H1 (cell line): ENCODE results near the gene NFIA. TPM values are rescaled to one million over a fixed set of nuclear protein-coding genes. Genes with fewer than 3 reads are reported as not detected.

Experiments
- CTCF ChIA-PET: fragments of 300-600 bp; sonication (Branson Sonifier 250); formaldehyde crosslinking; loops from one replicate; lab custom pipeline; 2021; ENCODE audit not compliant: partially characterized antibody; lab: Charles Lee
- POLR2A ChIA-PET: fragments of 300-600 bp; sonication (Branson Sonifier 250); formaldehyde crosslinking; loops from one replicate; lab custom pipeline; 2021; ENCODE audit warnings: inconsistent platforms; ENCODE audit not compliant: partially characterized antibody; lab: Charles Lee
- DNase-seq, 2 experiments: peaks; one replicate each; pipeline versions ENCODE4 v3.0.0 to v3.0.0-alpha.2; 2010 to 2022; ENCODE audit warnings: low spot score in 2 of 2, low read depth in 1 of 2, mixed read lengths in 1 of 2
- FAIRE-seq: peaks from 2 replicates; lab custom pipeline; 2011; peaks lifted over from hg19 to GRCh38; lab: Jason Lieb, UNC
- H2AFZ ChIP-seq: 2 replicates; pipeline ENCODE4 v1.8.1; 2012; ENCODE audit warnings: low read length, inconsistent platforms
- H2AK5ac ChIP-seq: 2 replicates; pipeline ENCODE4 v1.6.1; 2013; ENCODE audit warnings: low read depth, low read length
- H2BK120ac ChIP-seq: replicated peaks from 2 replicates; pipeline ENCODE3; 2013; ENCODE audit warnings: low read depth, low read length, inconsistent platforms
- H2BK12ac ChIP-seq: 2 replicates; pipeline ENCODE4 v1.6.1; 2013; ENCODE audit warnings: low read depth, low read length
- H2BK15ac ChIP-seq: 2 replicates; pipeline ENCODE4 v1.6.1; 2013; ENCODE audit warnings: low read length
- H2BK20ac ChIP-seq: 2 replicates; pipeline ENCODE4 v1.6.1; 2013; ENCODE audit warnings: low read length
- H2BK5ac ChIP-seq: 2 replicates; pipeline ENCODE4 v1.6.1; 2013; ENCODE audit warnings: low read depth, low read length
- H3K14ac ChIP-seq: 2 replicates; pipeline ENCODE4 v1.6.1; 2013; ENCODE audit warnings: inconsistent platforms; ENCODE audit not compliant: insufficient read length
- H3K18ac ChIP-seq: 2 replicates; pipeline ENCODE4 v1.6.1; 2013; ENCODE audit warnings: low read length; ENCODE audit errors: extremely low read depth
- H3K23ac ChIP-seq: 2 replicates; pipeline ENCODE4 v1.6.1; 2013; ENCODE audit warnings: inconsistent platforms; ENCODE audit not compliant: insufficient read length
- H3K23me2 ChIP-seq: 2 replicates; pipeline ENCODE4 v1.6.1; 2013; ENCODE audit warnings: low read depth, low read length
- H3K27ac ChIP-seq: 2 replicates; pipeline ENCODE4 v1.6.1; 2011; ENCODE audit warnings: low read depth, low read length, inconsistent platforms
- H3K27me3 ChIP-seq, 4 experiments: replicated peaks in 1 of 4; 1 replicate in 1 of 4; 2 replicates in 3 of 4; pipeline versions ENCODE4 v1.6.1 to v1.8.1; 2011 to 2013; ENCODE audit warnings: low read length in 3 of 4, mild to moderate bottlenecking in 3 of 4, inconsistent platforms in 2 of 4, mixed read lengths in 2 of 4, moderate library complexity in 1 of 4; ENCODE audit not compliant: control insufficient read depth in 3 of 4, insufficient read depth in 3 of 4; ENCODE audit errors: extremely low read depth in 1 of 4
- H3K36me3 ChIP-seq, 4 experiments: 2 replicates each; pipeline versions ENCODE4 v1.6.1 to v1.8.1; 2011 to 2013; ENCODE audit warnings: mild to moderate bottlenecking in 4 of 4, low read length in 3 of 4, moderate library complexity in 2 of 4, control low read depth in 1 of 4, inconsistent platforms in 1 of 4; ENCODE audit not compliant: insufficient read depth in 4 of 4, control insufficient read depth in 2 of 4
- H3K4ac ChIP-seq: replicated peaks from 2 replicates; pipeline ENCODE3; 2013; ENCODE audit warnings: low read length, low read depth, mixed read lengths, inconsistent platforms; ENCODE audit not compliant: insufficient read length
- H3K4me1 ChIP-seq, 4 experiments: replicated peaks in 1 of 4; 1 replicate in 1 of 4; 2 replicates in 3 of 4; pipeline versions ENCODE4 v1.6.1 to v1.8.1; 2011 to 2013; ENCODE audit warnings: low read length in 3 of 4, inconsistent platforms in 2 of 4, mixed read lengths in 1 of 4; ENCODE audit not compliant: insufficient read depth in 4 of 4, control insufficient read depth in 3 of 4
- H3K4me2 ChIP-seq, 2 experiments: 2 replicates each; pipeline versions ENCODE4 v1.6.1 to v1.8.1; 2011 to 2013; ENCODE audit warnings: low read depth in 2 of 2, low read length in 2 of 2, control low read depth in 1 of 2, inconsistent platforms in 1 of 2, mild to moderate bottlenecking in 1 of 2; ENCODE audit not compliant: insufficient read depth in 1 of 2
- H3K4me3 ChIP-seq, 4 experiments: fragments of 200-600, 300-600 bp in 1 of 4; sonication (generic), shearing (Covaris generic), sonication (Bioruptor Twin) in 1 of 4; 2 replicates each; pipeline versions ENCODE4 v1.5.1 to v1.8.1; 2011 to 2016; ENCODE audit warnings: low read length in 4 of 4, low read depth in 3 of 4, control low read depth in 2 of 4, inconsistent platforms in 2 of 4, mild to moderate bottlenecking in 2 of 4, mixed read lengths in 1 of 4, moderate library complexity in 1 of 4; ENCODE audit not compliant: insufficient read depth in 2 of 4; ENCODE audit errors: extremely low read depth in 1 of 4
- H3K56ac ChIP-seq: replicated peaks from 2 replicates; pipeline ENCODE3; 2013; ENCODE audit warnings: low read depth, mild to moderate bottlenecking, mixed read lengths, low read length, inconsistent platforms; ENCODE audit not compliant: insufficient read length
- H3K79me1 ChIP-seq: 2 replicates; pipeline ENCODE4 v1.6.1; 2013; ENCODE audit warnings: low read depth, low read length, control low read depth
- H3K79me2 ChIP-seq, 2 experiments: 2 replicates each; pipeline versions ENCODE4 v1.6.1 to v1.8.1; 2012 to 2013; ENCODE audit warnings: low read length in 2 of 2, mild to moderate bottlenecking in 2 of 2, inconsistent platforms in 1 of 2; ENCODE audit not compliant: insufficient read depth in 2 of 2, control insufficient read depth in 1 of 2
- H3K9ac ChIP-seq, 4 experiments: replicated peaks in 1 of 4; 1 replicate in 1 of 4; 2 replicates in 3 of 4; pipeline versions ENCODE4 v1.6.1 to v1.8.1; 2011 to 2013; ENCODE audit warnings: low read depth in 3 of 4, low read length in 3 of 4, control low read depth in 2 of 4, mild to moderate bottlenecking in 2 of 4, moderate library complexity in 2 of 4, inconsistent platforms in 1 of 4; ENCODE audit errors: extremely low read depth in 1 of 4
- H3K9me3 ChIP-seq, 2 experiments: 2 replicates each; pipeline versions ENCODE4 v1.6.1 to v1.8.1; 2012 to 2013; ENCODE audit warnings: mild to moderate bottlenecking in 2 of 2, moderate library complexity in 2 of 2, control low read depth in 1 of 2, inconsistent platforms in 1 of 2, low read depth in 1 of 2, low read length in 1 of 2, mixed read lengths in 1 of 2; ENCODE audit not compliant: insufficient read depth in 2 of 2
- H4K20me1 ChIP-seq, 2 experiments: replicated peaks in 1 of 2; 2 replicates each; pipeline versions ENCODE3 to v1.8.1; 2011 to 2013; ENCODE audit warnings: inconsistent platforms in 2 of 2, low read length in 2 of 2, mild to moderate bottlenecking in 1 of 2; ENCODE audit not compliant: insufficient read depth in 2 of 2, control insufficient read depth in 1 of 2
- H4K5ac ChIP-seq: 2 replicates; pipeline ENCODE4 v1.6.1; 2013; ENCODE audit warnings: low read length, low read depth, mixed read lengths, inconsistent platforms; ENCODE audit not compliant: insufficient read length
- H4K8ac ChIP-seq: 2 replicates; pipeline ENCODE4 v1.8.0; 2013; ENCODE audit warnings: mild to moderate bottlenecking, moderate library complexity, low read length, inconsistent platforms; ENCODE audit not compliant: insufficient read depth; ENCODE audit errors: extremely low read depth
- H4K91ac ChIP-seq: replicated peaks from 2 replicates; pipeline ENCODE3; 2013; ENCODE audit warnings: low read length, mixed read lengths, inconsistent platforms; ENCODE audit not compliant: insufficient read length
- JUND ChIP-seq: IDR thresholded peaks from 2 replicates; pipeline ENCODE4 v1.6.1; 2011; ENCODE audit warnings: mild to moderate bottlenecking, improper control_type of control experiment, low read length
- KDM1A ChIP-seq: fragments of 200-600, 300-600 bp; sonication (generic); IDR thresholded peaks from 2 replicates; pipeline ENCODE4 v1.7.1; 2016; ENCODE audit warnings: mild to moderate bottlenecking, low read length, borderline replicate concordance
- MAX ChIP-seq: IDR thresholded peaks from 2 replicates; pipeline ENCODE4 v1.6.1; 2012; ENCODE audit warnings: inconsistent platforms
- RXRA ChIP-seq: IDR thresholded peaks from 2 replicates; pipeline ENCODE4 v1.6.1; 2011; ENCODE audit warnings: low read depth, mild to moderate bottlenecking, low read length, moderate library complexity; ENCODE audit not compliant: insufficient read depth
- WGBS, 2 experiments: shearing (Covaris generic) in 1 of 2; methylation state at CpG; one replicate each; pipeline versions ENCODE4 v1.1.6 to v1.1.7; 2013 to 2015; ENCODE audit warnings: low lambda C conversion rate in 2 of 2, mixed read lengths in 2 of 2, inconsistent platforms in 1 of 2, low coverage in 1 of 2, missing lambda C conversion rate in 1 of 2; ENCODE audit not compliant: insufficient replicate concordance in 2 of 2, insufficient coverage in 1 of 2, insufficient read length in 1 of 2; ENCODE audit errors: extremely low coverage in 1 of 2, missing lambda C conversion rate in 1 of 2; 5-methylcytosine and 5-hydroxymethylcytosine counted together
- polyA plus RNA-seq, 7 experiments: library from polyadenylated mRNA; depleted of rRNA in 3 of 7; stranded (reverse) in 5 of 7; unstranded in 2 of 7; fragments of >200 nt in 5 of 7; fragments of 200-250 nt in 2 of 7; gene quantifications; 1 replicate in 5 of 7; 2 replicates in 1 of 7; 4 replicates in 1 of 7; pipeline versions ENCODE4 v1.2.1 to v1.2.3, GENCODE V29; 2011 to 2013; ENCODE audit warnings: missing spikeins in 2 of 7, mixed read lengths in 2 of 7
- total RNA-seq: library from RNA; stranded (reverse); fragmentation: NEBNext Ultra II Directional; extraction: Animal tissue kit (Norgen Biotek cat#: 25700); gene quantifications from 2 replicates; pipeline ENCODE4 v1.2.1, GENCODE V29; 2021

Gene NFIA
- total and polyA plus RNA-seq, 2 of the 8 experiments (the other 6 are each of a cell fraction or from before 2014, with no cell fraction given) = 1.8 to 2.3 TPM

GRCh38 chr1:61227857-61228550 lies 145.6 kb downstream of the NFIA start:
- H2AFZ ChIP-seq = no peak overlapping the region
- CTCF ChIA-PET = interaction anchor here (1.2 kb wide), 1 partner anchor 11 kb away, joined by 4 read pairs; no protein-coding TSS in a partner anchor
- no peak for TF ChIP-seq JUND
- no peak for TF ChIP-seq KDM1A
- TF ChIP-seq MAX = no peak
- TF ChIP-seq RXRA = no peak
- TF ChIP-seq, all 59 proteins: peak for 0
- DNase-seq (no peak), FAIRE-seq (no peak)
- Histone ChIP-seq H3K27me3 (no peaks in the 10 kb centered on the region), H4K20me1 (no peaks in the 10 kb centered on the region), H3K4me3 (no peak overlapping the region), H3K23me2 (no peaks in the 10 kb centered on the region), H3K4ac (no peak overlapping the region), H2AK5ac (no peak overlapping the region), H3K23ac (no peak overlapping the region), H3K36me3 (no peaks in the 10 kb centered on the region), H2BK120ac (no peak overlapping the region), H3K79me1 (no peaks in the 10 kb centered on the region), H4K8ac (no peak overlapping the region; the same call in 1 of the 2 replicates), H2BK15ac (no peak overlapping the region), H3K79me2 (no peaks in the 10 kb centered on the region), H3K4me1 (no peaks in the 10 kb centered on the region), H2BK20ac (no peak overlapping the region), H3K9me3 (no peaks in the 10 kb centered on the region), H3K18ac (no peak overlapping the region), H4K5ac (no peak overlapping the region), H3K9ac (no peak overlapping the region), H2BK5ac (no peak overlapping the region), H3K4me2 (no peak overlapping the region), H3K14ac (no peak overlapping the region), H2BK12ac (no peak overlapping the region), H4K91ac (no peak overlapping the region), H3K56ac (no peak overlapping the region), H3K27ac (no peak overlapping the region)
- 91% methylated on average over 4 of the region's 4 CpGs; no CpG with 5 or more reads in 1 of the 2 experiments for WGBS, 2 experiments
- POLR2A ChIA-PET = no interaction called here
